Heart left ventricle (tissue), 16 donors: ENCODE results near the gene GLRX3. TPM values are rescaled to one million over a fixed set of nuclear protein-coding genes. Genes with fewer than 3 reads are reported as not detected.

ENCODE experiments used
- ATAC-seq, 4 donors: fragments of 200-7000 bp; cut with Tn5 transposase; one replicate each; pipeline ENCODE4 v1.9.1; 2020 to 2022; ENCODE audit warnings: moderate library complexity in 4 of 4, mild to moderate bottlenecking in 3 of 4, moderate number of reproducible peaks in 1 of 4
- DNase-seq, 5 donors: peaks; one replicate each; pipeline ENCODE4 v3.0.0-alpha.2; 2020
- H3K27ac ChIP-seq, 12 donors: fragments of 200-600 bp; sonication (generic) in 4 of 12; one replicate each; pipeline versions ENCODE4 v1.5.0 to v1.8.0; 2016 to 2022; ENCODE audit warnings: mild to moderate bottlenecking in 2 of 12
- H3K27me3 ChIP-seq, 9 donors: fragments of 200-600 bp; sonication (generic) in 2 of 9; one replicate each; pipeline versions ENCODE4 v1.5.1 to v1.8.0; 2016 to 2022; ENCODE audit warnings: mild to moderate bottlenecking in 3 of 9
- H3K36me3 ChIP-seq, 9 donors: fragments of 200-600 bp; sonication (generic) in 2 of 9; one replicate each; pipeline versions ENCODE4 v1.5.0 to v1.8.0; 2018 to 2022; ENCODE audit warnings: mild to moderate bottlenecking in 2 of 9
- H3K4me1 ChIP-seq, 12 donors: fragments of 200-600 bp; sonication (generic) in 4 of 12; one replicate each; pipeline versions ENCODE4 v1.5.0 to v1.8.0; 2016 to 2022; ENCODE audit warnings: mild to moderate bottlenecking in 3 of 12
- H3K4me3 ChIP-seq, 12 donors: fragments of 200-600 bp; sonication (generic) in 4 of 12; one replicate each; pipeline versions ENCODE4 v1.5.0 to v1.8.0; 2017 to 2022; ENCODE audit warnings: mild to moderate bottlenecking in 9 of 12, moderate library complexity in 4 of 12
- H3K9me3 ChIP-seq, 12 donors: fragments of 200-600 bp; sonication (generic) in 4 of 12; one replicate each; pipeline versions ENCODE4 v1.5.0 to v1.8.0; 2016 to 2022; ENCODE audit warnings: mild to moderate bottlenecking in 1 of 12
- CTCF ChIP-seq, 12 donors: fragments of 200-600 bp; sonication (generic) in 4 of 12; IDR thresholded peaks; one replicate each; pipeline versions ENCODE4 v1.5.0 to v1.8.0; 2018 to 2022; ENCODE audit warnings: antibody characterized with exemption in 12 of 12, mild to moderate bottlenecking in 5 of 12
- POLR2A ChIP-seq, 2 donors: fragments of 450-650 bp; IDR thresholded peaks; one replicate each; pipeline ENCODE4 v1.6.1; 2017; ENCODE audit warnings: antibody characterized with exemption in 2 of 2, mild to moderate bottlenecking in 2 of 2, moderate library complexity in 2 of 2
- WGBS, 4 donors: extraction: QIAGEN DNeasy Blood & Tissue Kit in 2 of 4; methylation state at CpG; one replicate each; pipeline versions ENCODE4 v1.1.5 to v1.1.7; 2013 to 2018; 5-methylcytosine and 5-hydroxymethylcytosine counted together
- intact Hi-C, 10 donors: fragments of 100-400 bp; cut with DNase I; formaldehyde crosslinking; loops; one replicate each; pipeline versions ENCODE4 v1.11.1 to v1.14.2; 2022
- polyA plus RNA-seq, 2 donors: library from polyadenylated mRNA; stranded (reverse); fragments of 200-250 nt; gene quantifications; one replicate each; pipeline ENCODE4 v1.2.3, GENCODE V29; 2013
- total RNA-seq, 9 donors: library from RNA; depleted of rRNA in 2 of 9; stranded (reverse); fragments of >200 nt in 2 of 9; fragmentation: NEBNext Ultra II Directional in 3 of 9; extraction: Animal tissue kit (Norgen Biotek cat#: 25700) in 3 of 9; gene quantifications; one replicate each; pipeline versions ENCODE4 v1.1.0 to v1.2.4, GENCODE V29; 2016 to 2023
- donor health status: ischemic (EF 13 %, LVEDD 7.1; RV severe dilation, severe dysfunction).
- donor health status: healthy with polysubstance abuse.
- donor health status: DM: no; HTN: yes; CAD: no.
- donor health status: DM: no; HTN: no; CAD: no.
- donor health status: ischemic (EF 25% LVEDD 6.9; RV normal size, moderate dysfunction).
- donor health status: ischemic (EF 25% LVEDD 5.7; RV mildly dilated, moderate dysfunction).
- donor health status: healthy.
- donor health status: DM: yes; HTN: yes; CAD: no.
- donor health status: ischemic (EF 35%, LVEDD 5.7; RV mildly dilated, moderate dysfunction).
- donor health status: nonischemic (EF 11% LVEDD 7.7; RV severe dilation, severe dysfunction).
- donor health status: DM: yes; HTN: yes; CAD: no.
- donor health status: PGD.
- donor health status: ischemic (EF 29% LVEDD 5.4; RV normal size, mild dysfunction).
- donor health status: nonischemic (EF 23%, LVEDD 6.1; RV moderate dilation, normal function).

The GLRX3 gene
- total and polyA plus RNA-seq, 11 donors = 54.0 to 180 (median 66.4) TPM

DNA sequence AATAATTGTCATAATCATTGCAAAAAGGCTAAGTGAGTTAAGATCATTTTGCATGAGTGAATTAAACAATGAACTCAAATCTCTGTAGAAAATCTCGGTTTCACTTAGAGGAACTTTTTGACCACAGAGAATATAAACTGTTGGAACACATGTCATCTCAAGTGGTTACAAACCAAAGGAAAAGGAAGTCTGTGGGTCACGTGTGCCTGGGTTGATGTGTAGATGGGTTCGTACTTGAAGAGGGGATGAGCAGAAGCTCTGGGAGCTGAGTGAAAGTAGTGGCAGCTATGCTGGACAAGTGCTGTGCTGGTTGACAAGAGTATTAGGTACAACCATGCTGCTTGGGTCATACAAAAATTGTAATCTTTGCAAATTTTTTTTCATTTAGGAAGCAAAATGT, 35.0 kb downstream of the GLRX3 start:
- 85 to 90% (median 87%) methylated on average over 3 of the region's 3 CpGs for WGBS, 4 donors
- ATAC-seq = no peak
- DNase-seq = no peak
- Histone ChIP-seq H3K9me3 (no peaks in the 10 kb centered on the region), H3K27me3 (no peaks in the 10 kb centered on the region), H3K27ac (no peak overlapping the region), H3K36me3 (peaks cover 0 to 97% (median 81%) of the 10 kb centered on the region in 9 donors), H3K4me1 (peaks cover 0 to 12% (median 0%) of the 10 kb centered on the region in 12 donors), H3K4me3 (no peak overlapping the region)
- TF ChIP-seq CTCF (IDR thresholded peaks at IDR 0.05) = no peak
- TF ChIP-seq POLR2A (IDR thresholded peaks at IDR 0.05) = no peak
- intact Hi-C loops = no loop called here

GRCh38 chr10:130174328-130174727, 38.1 kb downstream of the GLRX3 start:
- peaks cover 0 to 85% (median 66%) of the 10 kb centered on the region in 9 donors for H3K36me3 ChIP-seq
- 59 to 84% (median 75%) methylated on average over 2 of the region's 2 CpGs for WGBS, 4 donors

GRCh38 chr10:130175074-130175473, 38.9 kb downstream of the GLRX3 start:
- H3K9me3 ChIP-seq = no peaks in the 10 kb centered on the region
- no peaks in the 10 kb centered on the region for H3K27me3 ChIP-seq
- 92 to 96% (median 94%) methylated on average over 4 of the region's 4 CpGs for WGBS, 4 donors
- intact Hi-C loops = no loop called here
- TF ChIP-seq CTCF (IDR thresholded peaks at IDR 0.05) (no peak), POLR2A (IDR thresholded peaks at IDR 0.05) (no peak)
- H3K27ac ChIP-seq = no peak overlapping the region
- peaks cover 0 to 12% (median 0%) of the 10 kb centered on the region in 12 donors for H3K4me1 ChIP-seq
- peaks cover 0 to 84% (median 66%) of the 10 kb centered on the region in 9 donors for H3K36me3 ChIP-seq
- ATAC-seq = no peak
- no peak for DNase-seq
- no peak overlapping the region for H3K4me3 ChIP-seq

More at GRCh38 chr10:130174328-130174727, 38.1 kb downstream of the GLRX3 start:
- Histone ChIP-seq H3K27ac (no peak overlapping the region), H3K9me3 (no peaks in the 10 kb centered on the region), H3K4me3 (no peak overlapping the region), H3K4me1 (peaks cover 0 to 12% (median 0%) of the 10 kb centered on the region in 12 donors), H3K27me3 (no peaks in the 10 kb centered on the region)
- DNase-seq = no peak
- intact Hi-C loops = no loop called here
- TF ChIP-seq CTCF (IDR thresholded peaks at IDR 0.05) (no peak), POLR2A (IDR thresholded peaks at IDR 0.05) (no peak)
- no peak for ATAC-seq

- peak in 3 of 4 donors; percentile 44 to 73 (median 67) for ATAC-seq
- DNase-seq = peak in 2 of 5 donors; percentile 47 to 54
- Histone ChIP-seq H3K27me3 (no peaks in the 10 kb centered on the region), H3K4me3 (no peak overlapping the region), H3K4me1 (peaks cover 0 to 11% (median 0%) of the 10 kb centered on the region in 12 donors), H3K27ac (no peak overlapping the region), H3K36me3 (peaks cover 0 to 89% (median 78%) of the 10 kb centered on the region in 9 donors), H3K9me3 (no peaks in the 10 kb centered on the region)
- WGBS, 4 donors = 68 to 79% (median 72%) methylated on average over 7 of the region's 7 CpGs
- intact Hi-C loops = no loop called here
- no peak for TF ChIP-seq POLR2A (IDR thresholded peaks at IDR 0.05)
- TF ChIP-seq CTCF (IDR thresholded peaks at IDR 0.05) = no peak
These were observed 41.1 kb downstream of the GLRX3 start for GRCh38 chr10:130177250-130177649.
